GM18520 (cell line): ENCODE data around the gene LRP5.
"Not testable (repeated sequence)": the region's sequence is repeated elsewhere in the genome, so short reads cannot be mapped to it uniquely, and the experiment has no call there.

Experiments
- ATAC-seq: cut with Tn5 transposase; IDR thresholded peaks from one replicate; pipeline ENCODE4 v1.9.1; 2021; ENCODE audit not compliant: unreplicated experiment

Gene LRP5

DNA sequence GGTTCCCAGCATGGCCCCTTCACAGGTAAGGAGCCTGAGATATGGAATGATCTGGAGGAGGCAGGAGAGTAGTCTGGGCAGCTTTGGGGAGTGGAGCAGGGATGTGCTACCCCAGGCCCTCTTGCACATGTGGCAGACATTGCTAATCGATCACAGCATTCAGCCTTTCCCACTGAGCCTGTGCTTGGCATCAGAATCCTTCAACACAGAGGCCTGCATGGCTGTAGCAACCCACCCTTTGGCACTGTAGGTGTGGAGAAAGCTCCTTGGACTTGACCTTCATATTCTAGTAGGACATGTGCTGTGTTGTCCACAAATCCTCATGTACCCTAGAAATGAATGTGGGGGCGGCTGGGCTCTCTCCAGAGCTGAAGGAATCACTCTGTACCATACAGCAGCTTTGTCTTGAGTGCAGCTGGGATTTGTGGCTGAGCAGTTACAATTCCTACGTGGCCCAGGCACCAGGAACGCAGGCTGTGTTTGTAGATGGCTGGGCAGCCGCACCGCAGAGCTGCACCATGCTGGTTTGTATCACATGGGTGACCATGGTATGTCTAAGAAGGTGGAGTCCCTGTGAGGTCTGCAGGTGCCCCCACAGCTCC, 126.4 kb downstream of the LRP5 start:
- ATAC-seq = no peak

DNA sequence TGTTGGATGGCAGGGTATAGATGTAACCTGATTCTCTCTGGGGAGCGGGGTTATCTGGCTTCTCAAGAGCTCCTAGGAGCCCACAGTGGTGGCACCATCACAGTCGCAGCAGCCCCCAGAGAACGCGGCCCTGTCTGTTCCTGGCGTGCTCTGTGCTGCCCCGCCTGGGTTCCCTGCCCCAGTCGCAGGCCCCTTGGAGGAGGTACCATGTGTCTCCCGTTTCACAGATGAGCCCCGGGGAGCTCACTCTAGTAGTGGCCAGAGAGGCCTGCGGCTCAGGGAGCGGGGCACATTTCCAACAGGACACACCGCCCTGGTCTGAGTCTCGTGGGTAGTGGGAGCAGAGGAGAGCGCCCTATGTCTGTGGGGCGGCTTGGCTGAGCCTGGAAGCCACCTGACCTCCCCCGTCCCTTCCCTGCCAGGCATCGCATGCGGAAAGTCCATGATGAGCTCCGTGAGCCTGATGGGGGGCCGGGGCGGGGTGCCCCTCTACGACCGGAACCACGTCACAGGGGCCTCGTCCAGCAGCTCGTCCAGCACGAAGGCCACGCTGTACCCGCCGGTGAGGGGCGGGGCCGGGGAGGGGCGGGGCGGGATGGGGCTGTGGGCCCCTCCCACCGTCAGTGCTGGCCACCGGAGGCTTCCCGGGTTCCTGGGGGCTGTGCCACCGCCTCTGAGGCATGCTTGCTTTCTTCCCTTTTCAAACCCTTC, 127.1 kb downstream of the LRP5 start:
- no peak for ATAC-seq

DNA sequence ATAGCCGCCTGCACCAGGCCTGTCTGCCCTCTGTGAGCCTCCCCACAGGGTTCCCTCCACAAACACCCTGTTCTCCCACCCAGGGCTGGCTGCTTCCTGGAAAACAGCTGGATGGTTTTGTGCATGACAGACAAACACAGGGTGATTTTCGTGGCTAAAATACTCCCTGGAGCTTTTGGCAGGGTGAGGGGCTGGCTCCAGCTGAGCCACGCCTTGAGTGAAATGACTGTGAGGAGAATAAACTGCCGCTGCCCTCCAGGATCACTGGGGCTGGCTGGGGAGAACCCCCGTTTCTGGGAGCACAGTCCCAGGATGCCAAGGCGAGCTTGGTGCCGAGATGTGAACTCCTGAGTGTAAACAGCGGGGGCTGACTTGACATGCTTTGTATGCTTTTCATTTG, 127.8 kb downstream of the LRP5 start:
- ATAC-seq = no peak

DNA sequence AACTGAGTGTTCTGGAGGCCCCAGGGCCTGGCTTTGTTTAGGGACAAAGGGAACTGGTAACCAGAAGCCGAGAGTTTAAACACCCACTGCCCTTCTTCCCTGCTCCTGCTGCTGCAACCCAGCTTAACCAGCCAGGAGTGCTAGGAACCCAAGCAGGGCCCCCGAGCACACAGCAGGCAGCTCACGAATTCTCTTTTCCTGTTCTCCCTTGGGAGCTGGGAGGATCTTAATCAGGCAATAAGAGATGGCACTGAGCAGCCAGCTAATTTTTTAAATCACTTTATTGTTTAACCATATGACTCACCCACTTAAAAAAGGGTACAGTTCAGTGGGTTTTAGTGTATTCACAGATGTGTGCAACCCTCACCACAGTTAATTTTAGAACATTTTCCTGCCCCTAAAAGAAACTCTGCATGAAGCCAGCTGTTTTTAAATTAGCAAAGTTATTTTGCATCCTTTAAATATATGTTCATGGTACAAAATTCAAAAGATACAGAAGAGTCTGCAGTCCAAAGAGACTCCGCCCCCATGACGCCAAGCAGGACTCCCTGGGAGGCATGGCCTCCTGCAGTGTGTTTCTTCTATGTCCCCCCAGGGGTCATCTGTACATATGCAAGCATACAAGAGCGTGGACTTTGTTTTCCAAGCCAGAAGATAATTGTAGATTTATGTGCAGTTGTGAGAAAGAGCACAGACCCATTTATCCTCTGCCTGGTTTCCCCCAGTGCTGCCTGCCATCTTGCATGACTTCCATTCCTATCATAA, 129.3 kb downstream of the LRP5 start:
- no peak for ATAC-seq

DNA sequence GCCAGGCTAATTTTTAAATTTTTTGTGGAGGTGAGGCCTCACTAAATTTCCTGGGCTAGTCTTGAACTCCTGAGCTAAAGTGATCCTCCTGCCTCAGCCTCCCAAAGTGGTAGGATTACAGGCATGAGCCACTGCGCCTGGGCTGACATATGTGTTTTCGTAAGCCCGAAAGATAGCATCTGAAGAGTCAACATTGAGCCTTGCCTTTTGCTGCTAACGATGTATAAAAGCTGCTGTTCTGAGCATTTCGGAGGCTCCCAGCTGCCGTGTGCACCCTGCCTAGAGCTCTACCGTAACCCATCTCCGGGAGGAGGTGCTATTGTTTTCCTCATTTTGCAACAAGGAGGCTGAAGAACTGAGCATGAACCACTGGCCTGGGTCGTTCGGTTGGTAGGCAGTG, 130.0 kb downstream of the LRP5 start:
- no peak for ATAC-seq

DNA sequence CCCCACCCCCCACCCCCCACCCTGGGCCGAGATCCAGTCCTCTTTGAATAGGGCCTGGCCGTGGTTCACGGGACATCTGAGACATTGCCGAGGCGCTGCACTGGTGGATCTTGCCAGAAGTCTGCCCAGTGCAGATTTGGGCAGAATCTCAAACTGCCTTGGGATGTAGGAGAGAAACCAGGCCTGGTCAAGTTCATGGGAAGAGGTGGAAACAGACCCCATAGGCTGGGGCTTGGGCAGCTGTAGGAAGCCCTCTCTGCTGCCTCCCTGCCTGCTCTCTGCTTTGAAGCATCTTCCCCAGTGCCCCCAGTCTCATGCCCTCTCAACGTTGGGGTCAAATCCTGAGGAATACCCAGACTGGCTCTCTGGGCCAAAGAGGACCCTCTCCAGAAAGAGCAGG, 132.2 kb downstream of the LRP5 start:
- ATAC-seq = no peak

DNA sequence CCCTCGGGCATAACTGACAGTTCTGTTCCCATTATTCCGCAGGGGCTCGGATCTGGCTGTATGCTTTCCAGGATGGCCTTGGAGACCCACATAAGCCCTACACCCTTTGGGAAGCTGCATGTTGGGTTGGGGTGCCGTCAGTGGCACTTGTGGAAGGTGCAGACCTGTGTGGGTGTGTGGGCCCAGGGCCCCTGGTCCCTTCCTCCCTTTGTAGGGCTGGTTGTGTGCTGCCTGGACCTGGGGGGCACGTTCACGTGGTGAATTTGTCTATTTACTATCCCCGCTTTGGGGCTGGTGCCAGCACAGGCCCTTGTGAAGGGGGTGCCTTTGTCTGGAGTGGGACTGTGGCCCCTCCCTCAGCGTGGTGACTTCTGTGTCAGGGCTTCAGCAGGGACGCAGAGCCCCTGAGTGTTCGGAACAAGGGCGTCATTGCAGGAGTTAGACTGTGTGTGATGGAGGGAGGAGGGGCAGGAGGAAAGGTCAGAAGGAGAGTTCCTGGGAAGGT, 133.2 kb downstream of the LRP5 start:
- no peak for ATAC-seq

DNA sequence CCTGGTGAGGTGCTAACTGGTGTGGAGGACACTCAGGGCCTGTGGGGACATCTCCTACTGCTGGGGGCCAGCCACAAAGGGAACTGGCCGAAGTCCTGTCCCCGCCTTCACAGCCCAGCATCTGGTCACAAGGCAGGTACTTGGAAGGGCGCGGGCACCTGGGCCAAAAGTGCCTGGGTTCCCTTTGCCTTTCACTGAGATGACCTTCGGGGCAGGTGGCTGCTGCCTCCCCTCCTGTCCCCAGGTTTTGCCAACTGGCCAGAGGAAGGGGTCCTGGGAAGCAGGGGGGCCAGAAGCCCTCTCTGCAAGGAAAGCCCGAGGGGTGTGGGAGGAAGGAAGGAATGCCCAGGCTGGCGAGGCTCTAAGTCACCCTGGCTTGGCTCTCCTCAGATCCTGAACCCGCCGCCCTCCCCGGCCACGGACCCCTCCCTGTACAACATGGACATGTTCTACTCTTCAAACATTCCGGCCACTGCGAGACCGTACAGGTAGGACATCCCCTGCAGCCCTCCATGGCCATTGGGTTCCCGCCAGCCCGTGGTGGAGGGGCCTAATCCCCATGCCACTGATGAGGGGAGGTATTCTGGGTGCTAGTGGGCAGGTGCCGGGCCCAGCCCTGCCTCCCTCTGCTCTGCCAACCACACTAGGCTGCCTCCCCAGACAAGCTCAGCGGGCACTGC, 133.8 kb downstream of the LRP5 start:
- no peak for ATAC-seq

DNA sequence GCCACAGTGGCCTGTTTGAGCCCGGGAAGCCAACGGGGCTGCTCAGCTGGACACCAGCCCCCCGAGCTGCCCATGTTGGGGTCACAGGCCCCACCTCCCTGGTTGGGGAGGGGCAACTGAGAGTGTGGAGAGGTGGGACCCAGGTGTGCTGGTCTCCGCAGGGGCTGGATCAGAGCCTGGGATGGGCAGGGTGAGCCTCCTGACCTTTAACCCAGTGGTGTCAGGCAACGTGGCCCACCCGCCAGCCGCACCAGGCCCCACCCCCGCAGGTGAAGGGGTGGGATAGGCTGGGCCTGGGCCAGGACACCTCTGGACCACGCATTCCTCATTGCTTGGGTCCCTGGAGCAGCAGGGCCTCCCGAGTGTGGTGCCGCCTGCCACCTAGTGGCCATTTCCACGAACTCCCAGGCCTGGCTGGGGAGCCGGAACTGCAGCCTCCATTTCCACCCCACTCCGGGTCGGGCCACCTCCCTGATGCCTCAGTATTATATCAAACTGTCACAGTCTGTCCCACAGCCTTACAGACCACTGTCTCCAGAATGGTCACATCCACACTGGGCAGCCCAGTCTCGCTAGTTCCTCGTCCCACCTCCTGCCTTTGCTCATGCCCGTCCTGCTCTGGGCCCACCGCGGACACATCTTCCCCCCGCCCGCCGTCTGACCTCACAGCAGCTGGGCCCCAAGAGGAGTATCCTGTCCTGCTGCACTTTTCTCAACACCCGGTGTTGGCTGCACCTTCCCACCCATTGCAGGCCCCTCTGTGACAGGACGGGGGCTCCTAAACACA, 134.8 kb downstream of the LRP5 start:
- no peak for ATAC-seq

DNA sequence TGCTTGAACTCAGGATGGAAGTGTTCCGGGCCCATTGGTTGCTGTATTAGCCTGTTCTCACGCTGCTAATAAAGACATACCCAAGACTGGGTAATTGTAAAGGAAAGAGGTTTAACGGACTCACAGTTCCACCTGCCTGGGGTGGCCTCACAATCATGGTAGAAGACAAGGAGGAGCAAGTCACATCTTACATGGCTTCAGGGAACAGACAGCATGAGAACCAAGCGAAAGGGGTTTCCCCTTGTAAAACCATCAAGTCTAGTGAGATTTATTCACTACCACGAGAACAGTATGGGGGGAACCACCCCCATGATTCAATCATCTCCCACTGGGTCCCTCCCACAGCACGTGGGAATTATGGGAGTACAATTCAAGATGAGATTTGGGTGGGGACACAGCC, 135.5 kb downstream of the LRP5 start:
- ATAC-seq = not testable (repeated sequence)

DNA sequence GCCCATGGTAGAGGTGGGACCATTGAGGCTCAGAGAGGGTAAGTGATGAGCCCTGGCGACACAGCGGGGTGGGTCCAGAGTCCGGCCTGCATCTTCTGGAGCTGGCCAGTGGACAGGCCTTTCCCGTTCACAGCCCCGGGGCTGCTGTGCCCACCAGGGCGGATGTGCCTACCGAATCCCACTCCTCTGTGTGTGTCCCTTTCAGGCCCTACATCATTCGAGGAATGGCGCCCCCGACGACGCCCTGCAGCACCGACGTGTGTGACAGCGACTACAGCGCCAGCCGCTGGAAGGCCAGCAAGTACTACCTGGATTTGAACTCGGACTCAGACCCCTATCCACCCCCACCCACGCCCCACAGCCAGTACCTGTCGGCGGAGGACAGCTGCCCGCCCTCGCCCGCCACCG, 136.2 kb downstream of the LRP5 start:
- no peak for ATAC-seq

DNA sequence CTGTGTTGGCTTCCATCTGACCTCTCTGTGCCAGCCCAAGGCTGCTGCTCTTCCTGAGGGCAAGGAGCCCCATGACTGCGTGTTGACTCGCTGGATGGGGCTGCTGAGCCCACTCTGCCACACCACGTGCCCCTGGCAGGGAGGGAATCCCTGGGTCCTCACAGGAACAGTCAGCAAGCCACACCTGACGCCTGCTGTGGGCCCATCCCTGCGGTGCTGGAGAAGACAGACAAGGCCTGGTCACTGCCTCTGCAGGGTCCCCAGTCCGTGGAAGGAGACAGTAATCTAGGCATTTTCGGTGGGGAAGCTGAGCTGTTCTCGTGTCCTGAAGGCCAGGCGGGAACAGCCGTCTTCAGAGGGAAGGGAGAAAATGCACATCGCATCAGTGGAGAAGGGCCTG, 137.6 kb downstream of the LRP5 start:
- no peak for ATAC-seq

DNA sequence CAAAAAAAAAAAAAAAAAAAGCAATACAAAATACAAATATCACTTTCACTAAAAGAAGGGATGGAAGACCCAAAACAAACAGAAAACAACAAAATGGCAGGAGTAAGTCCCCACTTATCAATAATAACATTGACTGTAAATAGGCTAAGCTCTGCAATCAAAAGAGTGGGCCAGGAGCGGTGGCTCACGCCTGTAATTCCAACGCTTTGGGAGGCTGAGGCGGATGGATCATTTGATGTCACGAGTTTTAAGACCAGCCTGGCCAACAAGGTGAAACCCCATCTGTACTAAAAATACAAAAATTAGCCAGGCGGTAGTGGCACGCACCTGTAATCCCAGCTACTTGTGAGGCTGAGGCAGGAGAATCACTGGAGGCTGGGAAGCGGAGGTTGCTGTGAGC, 138.3 kb downstream of the LRP5 start:
- ATAC-seq = no peak

DNA sequence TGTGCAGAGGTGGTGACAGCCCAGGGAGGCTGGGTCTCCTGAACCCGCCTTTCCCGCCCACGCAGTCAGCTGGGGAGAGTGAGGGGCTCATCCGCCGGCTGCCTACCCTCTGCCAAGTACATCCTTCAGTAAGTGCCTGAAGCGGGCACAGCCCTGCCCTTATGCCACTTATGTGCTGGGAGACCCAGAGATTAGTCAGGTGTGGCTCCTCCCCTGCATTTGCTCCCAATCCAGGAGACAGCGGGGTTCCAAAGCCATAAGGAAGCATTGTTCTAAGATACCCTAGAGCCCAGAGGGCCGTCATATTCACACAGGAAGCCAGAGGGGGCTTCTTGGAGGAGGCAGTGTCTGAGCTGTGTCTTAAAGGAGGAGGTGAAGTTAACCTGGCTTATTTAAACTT, 142.4 kb downstream of the LRP5 start:
- ATAC-seq = no peak

DNA sequence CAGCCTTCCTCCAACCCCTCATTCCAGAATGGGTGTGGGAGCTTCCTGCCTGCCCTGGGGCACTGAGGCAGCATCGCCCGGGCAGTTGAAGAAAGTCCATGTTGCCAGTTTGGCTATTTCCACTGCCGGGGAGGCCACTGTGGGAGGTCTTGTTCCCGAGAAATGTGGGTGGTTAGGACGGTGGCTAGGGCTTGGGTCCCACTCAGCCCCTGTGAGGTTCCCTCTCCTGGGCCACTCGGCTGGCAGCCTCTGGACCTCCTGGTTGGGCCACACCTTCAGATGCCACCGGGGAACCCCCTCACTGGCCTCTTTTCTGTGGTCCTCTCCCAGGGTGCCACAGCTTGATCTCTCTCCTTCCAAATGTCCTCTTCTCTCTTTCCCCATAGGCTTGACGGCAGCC, 143.1 kb downstream of the LRP5 start:
- no peak for ATAC-seq

DNA sequence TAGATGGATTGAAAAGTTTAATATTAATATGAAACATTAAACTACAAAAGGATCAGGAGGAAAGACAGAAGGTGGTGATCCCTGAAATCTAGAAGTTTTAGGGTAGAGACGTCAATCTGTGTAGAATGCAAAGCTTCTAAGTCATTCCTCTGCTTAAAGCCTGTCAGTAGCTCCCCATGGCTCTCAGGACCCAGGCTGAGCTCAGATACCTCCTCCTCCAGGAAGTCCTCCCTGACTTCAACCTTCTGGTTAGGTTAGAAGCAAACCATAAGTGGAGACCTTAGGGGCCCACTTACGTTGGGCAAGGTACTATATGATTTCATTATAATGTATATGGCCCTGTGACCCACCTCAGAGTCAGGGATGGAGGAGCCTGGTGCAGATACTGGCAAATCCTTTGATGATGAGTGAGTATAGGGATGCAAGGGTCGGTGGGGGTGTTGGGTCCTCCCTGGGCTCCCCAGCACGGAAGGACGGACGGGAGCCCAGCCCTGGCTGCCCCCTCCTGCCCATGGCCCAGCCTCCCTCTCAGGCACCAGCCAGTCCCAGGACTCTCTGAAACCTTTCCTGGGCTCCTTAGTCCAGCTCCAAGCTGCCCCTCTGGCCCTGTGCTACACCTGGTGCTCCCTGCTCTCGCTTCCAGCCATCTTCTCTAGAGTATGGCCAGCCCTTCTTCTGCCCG, 145.0 kb downstream of the LRP5 start:
- no peak for ATAC-seq

DNA sequence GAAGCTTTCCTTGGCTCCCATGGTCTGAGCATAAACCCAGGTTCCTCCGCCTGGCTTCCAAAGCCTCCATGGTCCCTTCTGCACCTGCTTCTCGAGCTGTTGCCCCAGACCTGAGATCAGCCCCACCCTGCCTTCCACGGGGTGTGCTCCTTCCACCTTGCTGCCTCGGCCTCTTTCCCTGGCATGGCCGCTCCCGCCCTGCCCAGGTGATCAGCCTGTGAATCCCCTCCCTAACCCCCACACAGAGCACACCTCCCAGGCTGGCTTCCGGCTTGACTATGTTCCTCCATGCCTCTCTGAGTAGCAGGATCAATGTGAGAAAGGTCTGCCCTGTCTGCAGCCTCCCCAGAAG, 145.5 kb downstream of the LRP5 start:
- no peak for ATAC-seq

DNA sequence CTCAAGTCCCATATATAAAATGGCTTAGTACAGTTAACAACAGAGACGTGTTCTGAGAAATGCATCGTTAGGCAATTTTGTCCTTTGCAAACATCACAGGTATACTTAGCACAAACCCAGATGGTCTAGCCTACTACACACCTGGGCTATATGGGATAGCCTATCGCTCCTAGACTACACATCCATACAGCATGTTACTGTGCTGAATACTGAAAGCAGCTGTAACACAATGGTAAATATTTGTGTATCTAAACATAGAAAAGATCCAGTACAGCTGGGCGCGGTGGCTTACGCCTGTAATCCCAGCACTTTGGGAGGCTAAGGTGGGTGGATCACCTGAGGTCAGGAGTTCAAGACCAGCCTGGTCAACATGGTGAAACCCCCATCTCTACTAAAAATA, 145.9 kb downstream of the LRP5 start:
- not testable (repeated sequence) for ATAC-seq

DNA sequence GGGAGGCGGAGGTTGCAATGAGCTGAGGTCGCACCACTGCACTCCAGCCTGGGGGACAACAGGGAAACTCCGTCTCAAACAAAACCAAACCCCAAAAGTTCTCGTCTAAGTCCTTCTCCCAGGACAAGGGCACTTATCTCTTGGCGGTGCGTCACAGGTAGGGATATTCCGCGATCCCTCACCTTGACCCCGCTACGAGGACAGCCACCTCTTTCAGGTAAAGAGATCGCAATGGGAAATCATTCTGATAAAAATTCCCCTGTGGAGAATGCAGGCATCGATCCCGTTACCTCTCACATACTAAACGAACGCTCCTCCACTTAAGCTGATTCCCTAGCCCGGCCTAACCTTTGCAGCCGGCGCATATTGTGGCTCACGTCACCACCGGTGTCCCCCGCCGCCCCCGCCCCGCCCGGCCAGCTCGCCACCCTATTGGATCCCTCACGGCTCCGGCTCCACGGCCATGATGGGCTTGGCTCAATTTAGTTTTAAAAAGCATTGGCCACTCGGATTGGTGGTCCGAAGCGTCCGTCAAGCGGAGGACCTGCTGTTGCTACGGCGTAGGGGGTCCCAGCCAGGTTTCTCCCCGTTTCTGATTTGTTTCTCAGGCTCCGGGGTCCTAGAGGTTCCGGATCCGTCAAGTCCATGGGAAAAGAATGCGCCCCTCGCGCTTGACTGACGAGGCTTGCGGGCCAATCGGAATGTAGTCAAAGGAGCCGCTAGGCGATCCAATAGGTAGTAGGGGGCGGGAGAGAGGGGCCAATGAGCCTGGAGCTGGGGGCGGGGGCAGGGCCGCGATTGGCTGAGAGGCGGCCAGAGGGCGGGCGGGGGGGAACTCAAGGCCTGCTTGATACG, 147.7 kb downstream of the LRP5 start:
- ATAC-seq = peak; percentile 78
